ENCODE results near the gene PARS2.

PARS2 gene
- 0.86 to 1.2 (median 1.0) reads per million in 3 donors for total RNA-seq

- Histone ChIP-seq H3K27ac (ENCODE audit: insufficient read depth, low read length, poor library complexity, severe bottlenecking) (peak within 1 kb of the TSS; percentile 63), H3K36me3 (ENCODE audit: control insufficient read depth, insufficient read depth, low read length) (no peaks in the 10 kb centered on the region)
- DNase-seq: peak; percentile 93 to 94 (median 93)
Observed at GRCh38 chr1:54764133-54764921, at the start of gene PARS2. TSS of gene PARS2 (minus strand) at chr1:54764523. CDS start at chr1:54759161, 5,362 bp downstream.

GRCh38 chr1:54814126-54814498 lies 49.8 kb upstream of the PARS2 start:
- DNase-seq: no peak
- Histone ChIP-seq H3K4me3 (ENCODE audit: insufficient read depth, low read depth, low read length, poor library complexity, severe bottlenecking) (no peak overlapping the region), H3K9me3 (ENCODE audit: control insufficient read depth, low read length) (no peaks in the 10 kb centered on the region), H3K27me3 (replicated peaks; ENCODE audit: control insufficient read depth, insufficient read depth, low read length, poor library complexity, severe bottlenecking) (no peaks in the 10 kb centered on the region), H3K27ac (ENCODE audit: insufficient read depth, low read length, poor library complexity, severe bottlenecking) (no peak overlapping the region), H3K4me1 (ENCODE audit: control insufficient read depth, insufficient read depth, low read length, poor library complexity, severe bottlenecking) (no peaks in the 10 kb centered on the region), H3K36me3 (ENCODE audit: control insufficient read depth, insufficient read depth, low read length) (no peaks in the 10 kb centered on the region)

More at GRCh38 chr1:54764133-54764921, at the start of gene PARS2:
- no peaks in the 10 kb centered on the region for H3K9me3 ChIP-seq (ENCODE audit: control insufficient read depth, low read length)
- H3K4me3 ChIP-seq (ENCODE audit: insufficient read depth, low read depth, low read length, poor library complexity, severe bottlenecking): peak within 1 kb of the TSS; percentile 76
- peaks cover 10% of the 10 kb centered on the region for H3K4me1 ChIP-seq (ENCODE audit: control insufficient read depth, insufficient read depth, low read length, poor library complexity, severe bottlenecking)
- no peaks in the 10 kb centered on the region for H3K27me3 ChIP-seq (replicated peaks; ENCODE audit: control insufficient read depth, insufficient read depth, low read length, poor library complexity, severe bottlenecking)

- no peak for DNase-seq
- Histone ChIP-seq H3K9me3 (ENCODE audit: control insufficient read depth, low read length) (no peaks in the 10 kb centered on the region), H3K4me3 (ENCODE audit: insufficient read depth, low read depth, low read length, poor library complexity, severe bottlenecking) (no peak overlapping the region), H3K27ac (ENCODE audit: insufficient read depth, low read length, poor library complexity, severe bottlenecking) (no peak overlapping the region), H3K27me3 (replicated peaks; ENCODE audit: control insufficient read depth, insufficient read depth, low read length, poor library complexity, severe bottlenecking) (no peaks in the 10 kb centered on the region), H3K36me3 (ENCODE audit: control insufficient read depth, insufficient read depth, low read length) (no peaks in the 10 kb centered on the region), H3K4me1 (ENCODE audit: control insufficient read depth, insufficient read depth, low read length, poor library complexity, severe bottlenecking) (no peaks in the 10 kb centered on the region)
Observed at GRCh38 chr1:54813485-54814125, 49.3 kb upstream of the PARS2 start.

GRCh38 chr1:54812801-54813484 lies 48.6 kb upstream of the PARS2 start:
- Histone ChIP-seq H3K9me3 (ENCODE audit: control insufficient read depth, low read length) (no peaks in the 10 kb centered on the region), H3K4me1 (ENCODE audit: control insufficient read depth, insufficient read depth, low read length, poor library complexity, severe bottlenecking) (no peaks in the 10 kb centered on the region), H3K27me3 (replicated peaks; ENCODE audit: control insufficient read depth, insufficient read depth, low read length, poor library complexity, severe bottlenecking) (no peaks in the 10 kb centered on the region), H3K27ac (ENCODE audit: insufficient read depth, low read length, poor library complexity, severe bottlenecking) (no peak overlapping the region), H3K4me3 (ENCODE audit: insufficient read depth, low read depth, low read length, poor library complexity, severe bottlenecking) (no peak overlapping the region), H3K36me3 (ENCODE audit: control insufficient read depth, insufficient read depth, low read length) (no peaks in the 10 kb centered on the region)
- no peak for DNase-seq

- no peak for DNase-seq
- Histone ChIP-seq H3K27me3 (replicated peaks; ENCODE audit: control insufficient read depth, insufficient read depth, low read length, poor library complexity, severe bottlenecking) (no peaks in the 10 kb centered on the region), H3K4me3 (ENCODE audit: insufficient read depth, low read depth, low read length, poor library complexity, severe bottlenecking) (no peak overlapping the region), H3K36me3 (ENCODE audit: control insufficient read depth, insufficient read depth, low read length) (no peaks in the 10 kb centered on the region), H3K9me3 (ENCODE audit: control insufficient read depth, low read length) (no peaks in the 10 kb centered on the region), H3K4me1 (ENCODE audit: control insufficient read depth, insufficient read depth, low read length, poor library complexity, severe bottlenecking) (no peaks in the 10 kb centered on the region), H3K27ac (ENCODE audit: insufficient read depth, low read length, poor library complexity, severe bottlenecking) (no peak overlapping the region)
Observed at GRCh38 chr1:54811739-54812655, 47.7 kb upstream of the PARS2 start.

- H3K9me3 ChIP-seq (ENCODE audit: control insufficient read depth, low read length): no peaks in the 10 kb centered on the region
- no peaks in the 10 kb centered on the region for H3K27me3 ChIP-seq (replicated peaks; ENCODE audit: control insufficient read depth, insufficient read depth, low read length, poor library complexity, severe bottlenecking)
- no peaks in the 10 kb centered on the region for H3K36me3 ChIP-seq (ENCODE audit: control insufficient read depth, insufficient read depth, low read length)
- H3K4me3 ChIP-seq (ENCODE audit: insufficient read depth, low read depth, low read length, poor library complexity, severe bottlenecking): no peak overlapping the region
- no peaks in the 10 kb centered on the region for H3K4me1 ChIP-seq (ENCODE audit: control insufficient read depth, insufficient read depth, low read length, poor library complexity, severe bottlenecking)
- H3K27ac ChIP-seq (ENCODE audit: insufficient read depth, low read length, poor library complexity, severe bottlenecking): no peak overlapping the region
- no peak for DNase-seq
Observed at GRCh38 chr1:54811066-54811465, 46.7 kb upstream of the PARS2 start.

GRCh38 chr1:54810153-54810942 lies 46.0 kb upstream of the PARS2 start:
- Histone ChIP-seq H3K4me1 (ENCODE audit: control insufficient read depth, insufficient read depth, low read length, poor library complexity, severe bottlenecking) (no peaks in the 10 kb centered on the region), H3K4me3 (ENCODE audit: insufficient read depth, low read depth, low read length, poor library complexity, severe bottlenecking) (no peak overlapping the region), H3K27me3 (replicated peaks; ENCODE audit: control insufficient read depth, insufficient read depth, low read length, poor library complexity, severe bottlenecking) (no peaks in the 10 kb centered on the region), H3K36me3 (ENCODE audit: control insufficient read depth, insufficient read depth, low read length) (no peaks in the 10 kb centered on the region), H3K27ac (ENCODE audit: insufficient read depth, low read length, poor library complexity, severe bottlenecking) (no peak overlapping the region), H3K9me3 (ENCODE audit: control insufficient read depth, low read length) (no peaks in the 10 kb centered on the region)
- DNase-seq: peak; percentile 24 to 50 (median 34)

GRCh38 chr1:54809496-54810074 lies 45.3 kb upstream of the PARS2 start:
- Histone ChIP-seq H3K4me1 (ENCODE audit: control insufficient read depth, insufficient read depth, low read length, poor library complexity, severe bottlenecking) (no peaks in the 10 kb centered on the region), H3K9me3 (ENCODE audit: control insufficient read depth, low read length) (no peaks in the 10 kb centered on the region), H3K27me3 (replicated peaks; ENCODE audit: control insufficient read depth, insufficient read depth, low read length, poor library complexity, severe bottlenecking) (no peaks in the 10 kb centered on the region), H3K27ac (ENCODE audit: insufficient read depth, low read length, poor library complexity, severe bottlenecking) (no peak overlapping the region), H3K4me3 (ENCODE audit: insufficient read depth, low read depth, low read length, poor library complexity, severe bottlenecking) (no peak overlapping the region), H3K36me3 (ENCODE audit: control insufficient read depth, insufficient read depth, low read length) (no peaks in the 10 kb centered on the region)
- no peak for DNase-seq

Measured in effector memory CD4-positive, alpha-beta T cell (primary cell).